HG03378 (cell line): ENCODE data around the gene GRK6.
"Not testable (repeated sequence)": the region's sequence is repeated elsewhere in the genome, so short reads cannot be mapped to it uniquely, and the experiment has no call there.

ENCODE experiments used
- ATAC-seq: cut with Tn5 transposase; IDR thresholded peaks from one replicate; pipeline ENCODE4 v1.9.1; 2021; ENCODE audit warnings: mild to moderate bottlenecking, moderate library complexity; ENCODE audit not compliant: unreplicated experiment

Gene GRK6

GRCh38 chr5:177483994-177484901 is 57.8 kb downstream of the GRK6 start:
- no peak for ATAC-seq

GRCh38 chr5:177484902-177485549 is 58.5 kb downstream of the GRK6 start:
- no peak for ATAC-seq

GRCh38 chr5:177485753-177486152 is 59.3 kb downstream of the GRK6 start:
- not testable (repeated sequence) for ATAC-seq

GRCh38 chr5:177486256-177486655 is 59.8 kb downstream of the GRK6 start:
- no peak for ATAC-seq

DNA sequence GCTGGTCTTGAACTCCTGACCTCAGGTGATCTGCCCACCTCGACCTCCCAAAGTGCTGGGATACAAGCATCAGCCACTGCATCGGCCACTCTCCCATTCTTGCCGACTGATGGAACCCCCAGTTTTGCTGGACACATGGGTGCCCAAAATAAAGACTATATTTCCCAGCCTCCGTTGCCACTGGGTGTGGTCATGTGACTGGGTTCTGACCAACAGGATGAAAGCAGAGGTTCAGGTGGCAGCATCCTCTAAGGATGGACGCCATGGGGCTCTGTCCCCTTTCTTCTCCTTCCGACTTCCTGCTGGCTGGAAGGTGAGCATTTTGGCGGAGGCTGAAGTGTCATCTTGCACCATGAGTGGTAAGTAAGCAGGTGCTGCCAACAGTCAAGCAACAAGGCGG is 60.7 kb downstream of the GRK6 start:
- ATAC-seq = no peak

DNA sequence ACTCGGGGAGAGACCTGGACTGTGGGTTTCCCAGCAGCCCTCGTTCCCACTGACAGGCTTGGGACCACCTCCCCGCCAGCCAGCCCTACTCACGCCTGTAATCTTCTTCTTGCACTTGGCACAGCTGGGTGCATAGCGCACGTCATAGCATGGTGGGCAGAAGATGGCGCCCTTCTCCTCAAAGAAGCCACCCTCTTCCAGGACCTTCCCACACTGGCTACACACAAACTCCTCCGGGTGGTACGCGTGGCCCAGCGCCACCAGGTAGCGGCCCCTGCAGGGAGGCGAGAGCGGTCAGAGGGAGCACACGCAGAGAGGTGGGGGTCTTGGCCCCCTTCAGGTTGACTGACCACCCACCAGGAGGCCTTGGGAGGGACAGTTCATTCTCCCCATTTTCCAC is 61.5 kb downstream of the GRK6 start:
- ATAC-seq = no peak

- no peak for ATAC-seq
Observed at GRCh38 chr5:177489119-177489716, 62.7 kb downstream of the GRK6 start.

- no peak for ATAC-seq
Observed at GRCh38 chr5:177490311-177490991, 64.0 kb downstream of the GRK6 start.

- ATAC-seq = no peak
Observed at GRCh38 chr5:177490992-177491391, 64.5 kb downstream of the GRK6 start.

DNA sequence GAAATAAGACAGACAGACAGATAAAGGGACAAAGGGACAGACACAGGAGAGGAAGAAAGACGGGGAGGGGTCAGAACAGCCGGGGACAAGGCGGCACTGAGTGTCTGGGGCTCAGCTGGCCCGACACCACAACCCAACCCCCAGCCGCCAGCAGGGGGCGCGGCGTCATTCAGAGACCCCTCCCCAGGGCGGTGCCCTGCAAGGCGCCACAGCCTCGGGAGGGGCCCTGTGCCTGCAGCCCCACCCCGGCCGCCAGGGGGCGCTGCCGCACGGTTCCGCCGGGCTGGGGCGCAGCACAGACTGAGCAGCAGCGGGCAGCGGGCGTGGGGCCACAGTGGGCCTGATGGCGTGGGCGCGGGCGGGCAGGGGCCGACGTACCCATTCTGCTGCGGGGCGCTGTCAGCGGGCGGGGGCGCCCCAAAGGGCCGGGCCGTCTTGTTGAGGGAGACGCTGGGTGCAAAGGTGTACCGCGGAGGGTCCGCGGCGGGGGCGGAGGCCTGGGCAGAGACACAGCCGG is 65.0 kb downstream of the GRK6 start:
- no peak for ATAC-seq

DNA sequence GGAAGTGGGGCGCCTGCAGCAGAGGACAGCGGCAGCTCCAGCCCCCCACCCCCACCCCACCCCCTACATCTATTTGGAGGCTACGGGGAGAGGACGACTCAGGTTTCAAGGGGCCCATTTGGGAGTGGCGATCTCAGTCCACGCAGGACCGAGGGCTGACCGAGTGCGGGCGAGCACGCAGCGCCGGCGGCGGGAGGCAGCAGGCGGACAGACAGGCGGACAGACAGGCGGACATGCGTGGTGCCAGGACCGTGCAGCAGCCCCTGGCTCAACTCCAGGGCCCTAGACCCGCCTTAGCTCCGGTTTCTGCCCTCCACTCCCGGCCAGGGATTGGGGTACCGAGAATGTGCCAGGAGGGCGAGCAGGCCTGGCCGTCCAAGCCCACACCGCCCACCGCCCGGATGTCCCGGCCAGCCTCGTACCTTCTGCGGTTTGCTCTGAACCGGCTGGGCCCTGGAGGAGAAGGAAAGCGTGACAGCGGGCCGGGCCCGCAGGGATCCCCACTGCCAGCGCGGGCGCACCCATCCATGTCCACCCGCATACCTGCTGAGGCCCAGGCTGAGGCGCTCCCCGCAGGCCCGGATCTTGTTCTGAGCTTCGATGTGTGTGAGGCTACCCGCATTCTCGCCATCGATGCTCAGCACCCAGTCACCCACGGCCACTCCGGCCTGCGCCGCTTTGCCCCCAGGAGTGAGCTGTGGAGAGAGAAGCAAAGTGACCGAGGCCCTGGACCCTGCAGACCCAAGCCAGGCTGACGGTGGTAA is 65.7 kb downstream of the GRK6 start:
- no peak for ATAC-seq
